Fibroblast of the aortic adventitia (primary cell): ENCODE measurements around the gene PKP2. TPM values are rescaled to one million over a fixed set of nuclear protein-coding genes. Genes with fewer than 3 reads are reported as not detected.

Experiments
- DNase-seq: peaks from one replicate; pipeline ENCODE4 v3.0.0-alpha.2; 2010; ENCODE audit warnings: low read depth
- H3K4me3 ChIP-seq: 2 replicates; pipeline ENCODE4 v1.5.1; 2011; ENCODE audit warnings: low read depth, mild to moderate bottlenecking, control low read depth, low read length, moderate library complexity
- total RNA-seq: library from RNA; depleted of rRNA; stranded (reverse); fragments of >200 nt; gene quantifications from 2 replicates; pipeline ENCODE4 v1.2.3, GENCODE V29; 2012; ENCODE audit warnings: low replicate concordance
- TF ChIP-seq, protein P1 (sequence below): IDR thresholded peaks from 2 replicates; pipeline ENCODE4 v1.5.1; 2011; ENCODE audit warnings: mild to moderate bottlenecking, low read length, control low read depth, inconsistent platforms; ENCODE audit not compliant: insufficient read depth

Gene PKP2
- total RNA-seq, 1 donor = 0.45 TPM

DNA sequence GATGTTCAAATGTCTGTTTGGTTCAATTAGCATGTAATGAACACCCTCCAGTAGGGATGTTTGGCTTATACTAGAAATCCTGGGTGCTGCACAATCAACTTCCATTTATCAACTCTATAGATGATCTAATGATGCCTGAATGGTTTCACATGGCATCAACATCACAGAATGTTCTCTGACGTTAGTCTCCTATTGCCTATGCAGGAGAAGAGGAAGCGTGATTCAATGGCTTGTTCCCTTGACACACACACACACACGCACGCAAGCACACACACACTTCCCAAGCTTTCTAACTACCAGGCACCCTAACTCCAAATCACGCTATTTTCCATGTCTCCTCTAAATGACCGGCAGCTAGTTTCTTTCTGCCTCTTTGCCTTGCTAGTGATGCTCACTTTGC, 49.3 kb downstream of the PKP2 start:
- no peak overlapping the region for H3K4me3 ChIP-seq
- TF ChIP-seq, protein P1, sequence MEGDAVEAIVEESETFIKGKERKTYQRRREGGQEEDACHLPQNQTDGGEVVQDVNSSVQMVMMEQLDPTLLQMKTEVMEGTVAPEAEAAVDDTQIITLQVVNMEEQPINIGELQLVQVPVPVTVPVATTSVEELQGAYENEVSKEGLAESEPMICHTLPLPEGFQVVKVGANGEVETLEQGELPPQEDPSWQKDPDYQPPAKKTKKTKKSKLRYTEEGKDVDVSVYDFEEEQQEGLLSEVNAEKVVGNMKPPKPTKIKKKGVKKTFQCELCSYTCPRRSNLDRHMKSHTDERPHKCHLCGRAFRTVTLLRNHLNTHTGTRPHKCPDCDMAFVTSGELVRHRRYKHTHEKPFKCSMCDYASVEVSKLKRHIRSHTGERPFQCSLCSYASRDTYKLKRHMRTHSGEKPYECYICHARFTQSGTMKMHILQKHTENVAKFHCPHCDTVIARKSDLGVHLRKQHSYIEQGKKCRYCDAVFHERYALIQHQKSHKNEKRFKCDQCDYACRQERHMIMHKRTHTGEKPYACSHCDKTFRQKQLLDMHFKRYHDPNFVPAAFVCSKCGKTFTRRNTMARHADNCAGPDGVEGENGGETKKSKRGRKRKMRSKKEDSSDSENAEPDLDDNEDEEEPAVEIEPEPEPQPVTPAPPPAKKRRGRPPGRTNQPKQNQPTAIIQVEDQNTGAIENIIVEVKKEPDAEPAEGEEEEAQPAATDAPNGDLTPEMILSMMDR = no peak
- DNase-seq = no peak

DNA sequence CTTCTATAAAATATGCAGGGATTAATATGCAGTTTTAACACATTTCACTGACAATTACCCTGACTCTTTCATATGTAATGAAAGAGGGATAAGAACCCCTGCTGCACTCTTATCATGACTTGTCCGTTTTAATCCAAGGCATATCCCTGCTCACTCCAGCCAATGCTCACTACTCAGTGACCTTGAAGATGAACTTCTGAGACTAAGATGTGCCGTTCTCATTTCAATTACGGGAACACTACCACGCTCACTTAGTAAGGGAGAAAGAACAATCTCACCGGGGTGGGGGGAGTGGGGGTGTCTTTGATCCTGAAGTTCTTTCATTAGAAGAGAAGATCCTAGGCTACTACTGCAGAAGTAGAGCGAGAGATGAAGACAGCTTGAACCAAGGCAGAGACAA, 50.5 kb downstream of the PKP2 start:
- TF ChIP-seq, protein P1 = no peak
- DNase-seq = no peak
- H3K4me3 ChIP-seq = no peak overlapping the region

DNA sequence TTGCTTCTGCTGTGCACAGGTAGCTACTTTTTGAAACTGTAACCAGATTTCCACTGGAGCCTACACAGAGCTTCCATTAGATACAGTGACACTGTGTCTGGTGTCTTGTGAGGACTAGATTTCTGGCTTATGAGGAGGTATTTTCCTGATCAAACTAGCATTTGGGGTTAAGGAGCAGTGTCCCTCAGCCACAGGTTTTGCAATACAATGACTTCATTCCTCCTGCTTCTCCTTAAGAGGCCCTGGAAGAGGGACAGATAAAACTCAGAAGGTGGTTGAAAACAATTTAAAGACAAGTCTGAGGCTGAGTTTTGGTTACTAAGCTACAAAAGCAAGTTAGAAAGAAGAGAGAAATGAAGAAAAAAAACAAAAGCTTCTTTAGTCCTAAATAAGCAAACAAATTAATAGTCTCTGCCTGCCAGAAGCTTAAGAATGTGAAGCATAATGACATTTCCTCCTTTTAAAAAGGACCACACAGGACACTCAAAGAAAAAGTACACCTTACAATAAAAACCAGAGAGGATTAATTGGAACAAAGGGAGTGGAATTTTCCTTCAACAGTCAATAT, 53.0 kb downstream of the PKP2 start:
- DNase-seq = no peak
- no peak overlapping the region for H3K4me3 ChIP-seq
- TF ChIP-seq, protein P1 = no peak

DNA sequence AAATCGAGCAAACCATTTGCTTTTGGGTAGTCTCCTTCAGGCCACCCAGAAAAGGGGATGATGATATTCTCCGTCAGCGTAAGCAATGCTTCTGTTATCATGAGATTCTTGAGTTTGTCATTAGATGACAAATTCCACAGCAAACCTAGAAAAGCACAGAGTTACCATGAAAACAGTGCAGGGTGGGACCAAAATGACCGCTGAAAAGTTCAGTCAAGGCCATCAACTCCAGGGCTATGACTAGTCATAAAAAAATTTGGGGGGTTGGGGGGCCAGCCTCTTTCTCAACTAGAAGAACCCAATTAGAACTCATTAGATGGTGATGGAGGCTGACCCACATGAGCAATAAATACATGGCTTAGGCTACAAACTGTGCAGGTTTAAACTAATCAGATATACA, 55.5 kb downstream of the PKP2 start:
- H3K4me3 ChIP-seq = no peak overlapping the region
- TF ChIP-seq, protein P1 = no peak
- no peak for DNase-seq

DNA sequence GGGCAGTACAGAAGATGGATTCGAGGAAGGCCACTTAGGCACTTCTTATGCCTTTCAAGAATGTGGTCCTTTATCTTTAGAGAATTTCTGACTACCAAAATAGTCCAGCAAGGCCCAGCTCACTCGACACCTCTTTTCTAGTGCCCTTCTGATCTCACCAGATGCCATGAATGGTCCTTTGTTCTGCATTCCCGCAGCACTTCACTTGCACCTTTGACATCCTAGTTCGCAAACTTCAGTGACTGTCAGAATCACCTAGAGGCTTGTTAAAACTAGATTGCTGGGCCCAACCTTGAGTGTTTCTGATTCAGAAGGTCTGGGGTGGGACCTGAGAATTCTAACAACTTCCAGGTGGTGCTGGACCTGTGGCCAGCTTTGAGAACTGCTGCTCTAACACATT, 56.7 kb downstream of the PKP2 start:
- DNase-seq = no peak
- TF ChIP-seq, protein P1 = no peak
- H3K4me3 ChIP-seq = no peak overlapping the region

DNA sequence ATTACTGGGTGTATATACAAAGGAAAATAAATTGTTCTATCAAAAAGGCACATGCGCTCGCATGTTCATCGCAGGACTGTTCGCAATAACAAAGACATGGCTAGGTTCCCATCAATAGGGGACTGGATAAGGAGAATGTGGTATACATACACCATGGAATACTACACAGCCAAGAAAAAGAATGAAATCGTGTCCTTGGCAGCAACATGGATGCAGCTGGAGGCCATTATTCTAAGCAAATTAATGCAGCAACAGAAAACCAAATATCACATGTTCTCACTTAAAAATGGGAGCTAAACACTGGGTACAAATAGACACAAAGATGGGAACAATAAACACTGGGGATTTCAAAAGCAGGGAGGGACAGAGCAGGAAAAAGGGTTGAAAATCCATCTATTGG, 58.6 kb downstream of the PKP2 start:
- TF ChIP-seq, protein P1 = no peak
- no peak for DNase-seq
- no peak overlapping the region for H3K4me3 ChIP-seq

DNA sequence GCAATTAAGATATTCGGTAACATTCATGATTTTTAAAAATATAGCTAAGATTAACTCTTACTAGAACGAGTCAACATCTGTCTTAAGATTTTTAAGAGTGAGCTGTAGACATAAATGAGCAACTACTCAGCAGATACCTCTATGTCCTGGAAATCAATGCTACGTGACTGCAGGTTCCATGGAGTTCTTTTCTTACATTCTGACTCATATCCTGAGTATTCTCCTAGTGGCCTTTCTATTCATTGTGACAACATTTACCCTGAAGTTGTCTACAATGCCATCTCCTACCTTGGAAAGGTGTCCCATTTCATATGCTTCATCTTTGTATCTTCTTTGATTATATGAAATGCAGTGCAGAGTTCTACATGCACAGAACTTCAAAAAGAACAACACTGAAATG, 59.9 kb downstream of the PKP2 start:
- H3K4me3 ChIP-seq = no peak overlapping the region
- no peak for DNase-seq
- TF ChIP-seq, protein P1 = no peak
